A549 treated with AZD2906 at 1 μM for 4 hours (cell line): ENCODE data around the gene MEGF8. TPM values are rescaled to one million over a fixed set of nuclear protein-coding genes. Genes with fewer than 3 reads are reported as not detected.

Experiments
- total RNA-seq: library from RNA; stranded (reverse); fragments of 200-300 nt; extraction: Qiagen RNA extraction; gene quantifications from 5 replicates; pipeline ENCODE4 v1.2.3, GENCODE V29; 2022

MEGF8 gene, protein sequence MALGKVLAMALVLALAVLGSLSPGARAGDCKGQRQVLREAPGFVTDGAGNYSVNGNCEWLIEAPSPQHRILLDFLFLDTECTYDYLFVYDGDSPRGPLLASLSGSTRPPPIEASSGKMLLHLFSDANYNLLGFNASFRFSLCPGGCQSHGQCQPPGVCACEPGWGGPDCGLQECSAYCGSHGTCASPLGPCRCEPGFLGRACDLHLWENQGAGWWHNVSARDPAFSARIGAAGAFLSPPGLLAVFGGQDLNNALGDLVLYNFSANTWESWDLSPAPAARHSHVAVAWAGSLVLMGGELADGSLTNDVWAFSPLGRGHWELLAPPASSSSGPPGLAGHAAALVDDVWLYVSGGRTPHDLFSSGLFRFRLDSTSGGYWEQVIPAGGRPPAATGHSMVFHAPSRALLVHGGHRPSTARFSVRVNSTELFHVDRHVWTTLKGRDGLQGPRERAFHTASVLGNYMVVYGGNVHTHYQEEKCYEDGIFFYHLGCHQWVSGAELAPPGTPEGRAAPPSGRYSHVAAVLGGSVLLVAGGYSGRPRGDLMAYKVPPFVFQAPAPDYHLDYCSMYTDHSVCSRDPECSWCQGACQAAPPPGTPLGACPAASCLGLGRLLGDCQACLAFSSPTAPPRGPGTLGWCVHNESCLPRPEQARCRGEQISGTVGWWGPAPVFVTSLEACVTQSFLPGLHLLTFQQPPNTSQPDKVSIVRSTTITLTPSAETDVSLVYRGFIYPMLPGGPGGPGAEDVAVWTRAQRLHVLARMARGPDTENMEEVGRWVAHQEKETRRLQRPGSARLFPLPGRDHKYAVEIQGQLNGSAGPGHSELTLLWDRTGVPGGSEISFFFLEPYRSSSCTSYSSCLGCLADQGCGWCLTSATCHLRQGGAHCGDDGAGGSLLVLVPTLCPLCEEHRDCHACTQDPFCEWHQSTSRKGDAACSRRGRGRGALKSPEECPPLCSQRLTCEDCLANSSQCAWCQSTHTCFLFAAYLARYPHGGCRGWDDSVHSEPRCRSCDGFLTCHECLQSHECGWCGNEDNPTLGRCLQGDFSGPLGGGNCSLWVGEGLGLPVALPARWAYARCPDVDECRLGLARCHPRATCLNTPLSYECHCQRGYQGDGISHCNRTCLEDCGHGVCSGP (N-terminal part only)
- 21.0 to 25.3 TPM (median 24.2 TPM) in 5 replicates for total RNA-seq

GRCh38 chr19:42325308-42325895 is at the start of gene MEGF8:
Gene MEGF8, plus strand, starts transcription at chr19:42325635. Its CDS starts 609 bp downstream, at chr19:42326244.

GRCh38 chr19:42301646-42302203 is 23.7 kb upstream of the MEGF8 start, which contains the start of gene PRR19:
Gene PRR19, plus strand, starts transcription at chr19:42302132. Its CDS starts 7,453 bp downstream, at chr19:42309585.

DNA sequence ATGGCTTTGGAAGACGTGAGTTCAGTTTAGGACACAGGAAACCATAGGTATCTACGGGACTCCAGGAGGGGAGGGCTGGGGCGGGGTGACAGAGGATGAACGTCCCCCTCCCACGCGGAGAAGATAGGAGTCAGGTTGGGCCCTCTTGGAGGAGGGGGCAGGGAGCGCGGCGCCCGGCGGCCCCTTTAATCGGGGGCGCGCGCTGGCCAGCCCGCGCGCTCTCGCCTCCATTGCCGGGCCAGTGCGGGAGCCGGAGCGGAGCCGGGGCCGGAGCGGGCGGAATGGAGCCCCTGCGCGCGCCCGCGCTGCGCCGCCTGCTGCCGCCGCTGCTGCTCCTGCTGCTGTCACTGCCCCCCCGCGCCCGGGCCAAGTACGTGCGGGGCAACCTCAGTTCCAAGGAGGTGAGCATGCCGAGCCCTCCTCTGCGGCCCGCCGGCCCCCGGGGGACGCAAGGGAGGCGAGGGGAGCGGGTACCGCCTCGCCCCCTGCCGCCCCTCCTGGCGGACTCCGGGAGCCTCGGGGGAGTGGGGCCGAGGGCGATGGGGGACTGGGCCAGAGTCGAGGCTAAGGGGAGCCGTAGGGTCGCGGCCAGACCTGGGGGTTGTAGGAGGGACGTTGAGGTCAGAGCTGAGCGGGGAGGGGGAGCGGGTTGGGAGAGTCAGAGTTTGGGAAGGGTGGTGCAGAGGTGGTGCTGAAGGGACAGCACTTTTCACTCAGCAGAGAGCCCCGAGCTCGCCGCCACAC is 12.2 kb upstream of the MEGF8 start, which contains the start of gene TMEM145:
Gene TMEM145 (plus strand): TSS at position 214 of the 744 bp plus-strand sequence. CDS start 68 bp downstream, at position 282.

DNA sequence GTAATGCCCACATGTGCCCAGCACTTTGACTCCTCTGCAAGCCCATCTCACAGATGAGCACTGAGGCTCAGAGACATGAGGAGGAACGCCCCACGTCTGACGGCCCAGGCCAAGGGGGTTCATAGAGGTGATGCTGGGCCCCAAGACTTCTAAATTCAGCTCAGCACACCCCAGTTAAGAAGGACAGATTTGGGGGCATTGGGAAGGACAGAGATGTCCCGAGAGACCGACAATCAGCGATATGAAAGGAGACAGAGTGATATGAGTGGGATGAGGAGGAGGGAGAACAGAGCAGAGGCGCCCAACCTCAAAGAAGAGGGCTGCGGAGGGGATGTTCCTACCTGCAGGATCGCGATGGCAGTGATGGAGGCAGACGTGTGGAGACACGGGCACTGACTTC is 64.5 kb downstream of the MEGF8 start, which contains the start of gene CNFN:
Gene CNFN (minus strand): TSS at position 399 of the 400 bp plus-strand sequence. CDS start 1,260 bp downstream, outside the sequence.

DNA sequence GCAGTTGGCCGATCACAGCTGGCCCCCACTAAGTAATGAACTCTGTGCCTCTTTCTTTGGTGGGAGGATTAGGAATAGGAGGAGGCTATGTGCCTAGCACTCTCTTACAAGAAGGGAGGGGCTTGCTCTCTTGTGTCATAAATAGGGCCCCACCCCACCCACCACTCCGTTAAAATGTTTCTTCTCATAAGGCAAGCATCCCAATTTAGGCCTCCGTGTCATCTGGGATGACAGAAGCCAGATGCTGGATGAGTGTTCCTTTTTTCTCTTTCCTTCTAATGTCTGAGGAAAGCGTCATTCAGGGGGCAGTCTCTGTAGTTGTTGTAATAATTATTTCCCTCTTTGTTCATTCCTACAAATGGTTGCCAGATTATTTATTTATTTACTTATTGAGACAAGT is 101.9 kb downstream of the MEGF8 start, which contains the start of gene LIPE:
Gene LIPE (minus strand): TSS at position 76 of the 400 bp plus-strand sequence. CDS start 239 bp downstream, outside the sequence.

Other genes with a start within 250 kb of the MEGF8 start
- gene ZNF574, start 249.5 kb upstream of the MEGF8 start, total RNA-seq, result 30.3 to 40.3 TPM (median 37.8 TPM) in 5 replicates
- 0.23 to 0.45 TPM (median 0.35 TPM) in 5 replicates for gene POU2F2, start 193.2 kb upstream of the MEGF8 start, total RNA-seq
- gene DEDD2, start 108.0 kb upstream of the MEGF8 start, total RNA-seq, result 49.9 to 75.1 TPM (median 69.0 TPM) in 5 replicates
- gene ZNF526, start 105.3 kb upstream of the MEGF8 start, total RNA-seq, result 18.6 to 21.0 TPM (median 20.2 TPM) in 5 replicates
- 107 to 154 TPM (median 149 TPM) in 5 replicates for gene GSK3A, start 83.0 kb upstream of the MEGF8 start, total RNA-seq
- gene ERF, start 70.5 kb upstream of the MEGF8 start, total RNA-seq, result 103 to 127 TPM (median 117 TPM) in 5 replicates
- gene CIC, start 56.4 kb upstream of the MEGF8 start, total RNA-seq, result 41.0 to 51.7 TPM (median 50.3 TPM) in 5 replicates
- gene PRR19, start 23.5 kb upstream of the MEGF8 start, total RNA-seq, result 3.6 to 5.2 TPM (median 3.9 TPM) in 5 replicates
- 121 to 152 TPM (median 151 TPM) in 5 replicates for gene PAFAH1B3, start 23.0 kb upstream of the MEGF8 start, total RNA-seq
- gene TMEM145, start 12.3 kb upstream of the MEGF8 start, total RNA-seq, result 3.0 to 4.5 TPM (median 3.3 TPM) in 5 replicates
- gene CNFN, start 64.7 kb downstream of the MEGF8 start, total RNA-seq, result 32.9 to 50.8 TPM (median 46.3 TPM) in 5 replicates
- gene LIPE, start 101.8 kb downstream of the MEGF8 start, total RNA-seq, result 1.4 to 2.1 TPM (median 1.6 TPM) in 5 replicates
- 0.10 to 0.13 TPM (median 0.10 TPM) in 3 of 5 replicates, not detected in the others for gene CXCL17, start 117.3 kb downstream of the MEGF8 start, total RNA-seq
- gene CEACAM1, start 202.8 kb downstream of the MEGF8 start, total RNA-seq, result 1.7 to 2.3 TPM (median 2.0 TPM) in 5 replicates